ENCODE measurements around the gene PLCB1.

PLCB1 gene

GRCh38 chr20:8621001-8621400, 488.9 kb downstream of the PLCB1 start:
- Histone ChIP-seq H3K4me2 (ENCODE audit: low read length) (no peak overlapping the region), H4K20me1 (ENCODE audit: control insufficient read depth, insufficient read depth, low read depth, low read length) (no peaks in the 10 kb centered on the region), H3K27ac (ENCODE audit: low read depth, low read length) (no peak overlapping the region), H3K9me3 (ENCODE audit: control insufficient read depth, insufficient read depth, low read length) (no peaks in the 10 kb centered on the region), H3K27me3 (ENCODE audit: control insufficient read depth, low read length) (no peaks in the 10 kb centered on the region), H3K79me2 (ENCODE audit: control insufficient read depth, low read length) (no peaks in the 10 kb centered on the region), H3K9me2 (replicated peaks; ENCODE audit: control insufficient read depth, low read length) (no peaks in the 10 kb centered on the region), H3K4me1 (ENCODE audit: control insufficient read depth, low read length) (no peaks in the 10 kb centered on the region), H3F3A (ENCODE audit: control insufficient read depth, insufficient read depth) (no peaks in the 10 kb centered on the region), H3K36me3 (ENCODE audit: control insufficient read depth, low read length) (no peaks in the 10 kb centered on the region), H3K4me3 (ENCODE audit: low read length) (no peak overlapping the region)
- TF ChIP-seq, protein P1, sequence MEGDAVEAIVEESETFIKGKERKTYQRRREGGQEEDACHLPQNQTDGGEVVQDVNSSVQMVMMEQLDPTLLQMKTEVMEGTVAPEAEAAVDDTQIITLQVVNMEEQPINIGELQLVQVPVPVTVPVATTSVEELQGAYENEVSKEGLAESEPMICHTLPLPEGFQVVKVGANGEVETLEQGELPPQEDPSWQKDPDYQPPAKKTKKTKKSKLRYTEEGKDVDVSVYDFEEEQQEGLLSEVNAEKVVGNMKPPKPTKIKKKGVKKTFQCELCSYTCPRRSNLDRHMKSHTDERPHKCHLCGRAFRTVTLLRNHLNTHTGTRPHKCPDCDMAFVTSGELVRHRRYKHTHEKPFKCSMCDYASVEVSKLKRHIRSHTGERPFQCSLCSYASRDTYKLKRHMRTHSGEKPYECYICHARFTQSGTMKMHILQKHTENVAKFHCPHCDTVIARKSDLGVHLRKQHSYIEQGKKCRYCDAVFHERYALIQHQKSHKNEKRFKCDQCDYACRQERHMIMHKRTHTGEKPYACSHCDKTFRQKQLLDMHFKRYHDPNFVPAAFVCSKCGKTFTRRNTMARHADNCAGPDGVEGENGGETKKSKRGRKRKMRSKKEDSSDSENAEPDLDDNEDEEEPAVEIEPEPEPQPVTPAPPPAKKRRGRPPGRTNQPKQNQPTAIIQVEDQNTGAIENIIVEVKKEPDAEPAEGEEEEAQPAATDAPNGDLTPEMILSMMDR (IDR thresholded peaks at IDR 0.05; ENCODE audit: low read depth, low read length, poor library complexity, severe bottlenecking) = no peak
- TF ChIP-seq EZH2phosphoT487 (IDR thresholded peaks at IDR 0.05; ENCODE audit: borderline replicate concordance, low read length) = no peak

DNA sequence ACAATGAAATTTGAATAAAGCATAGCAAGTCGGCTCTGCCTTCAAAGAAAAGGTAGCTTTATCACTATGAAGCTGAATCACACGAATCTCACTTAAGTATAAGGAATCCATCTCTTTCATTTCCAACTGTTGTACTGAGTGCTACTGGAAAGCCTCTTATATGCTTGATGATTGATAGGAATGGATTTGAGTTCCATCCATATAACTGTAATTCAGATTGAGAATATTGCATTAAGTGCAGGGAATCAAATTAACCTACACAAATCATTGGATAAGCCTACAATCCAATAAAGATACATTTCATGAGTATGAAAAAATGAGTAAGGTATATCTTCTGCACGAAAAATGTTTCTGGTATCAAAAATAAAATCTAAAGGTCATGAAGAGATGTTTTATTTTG, 492.0 kb downstream of the PLCB1 start:
- H3F3A ChIP-seq (ENCODE audit: control insufficient read depth, insufficient read depth) = no peaks in the 10 kb centered on the region
- no peak overlapping the region for H3K4me3 ChIP-seq (ENCODE audit: low read length)
- no peaks in the 10 kb centered on the region for H3K9me3 ChIP-seq (ENCODE audit: control insufficient read depth, insufficient read depth, low read length)
- H3K36me3 ChIP-seq (ENCODE audit: control insufficient read depth, low read length) = no peaks in the 10 kb centered on the region
- no peaks in the 10 kb centered on the region for H4K20me1 ChIP-seq (ENCODE audit: control insufficient read depth, insufficient read depth, low read depth, low read length)
- H3K27ac ChIP-seq (ENCODE audit: low read depth, low read length) = no peak overlapping the region
- no peaks in the 10 kb centered on the region for H3K9me2 ChIP-seq (replicated peaks; ENCODE audit: control insufficient read depth, low read length)
- no peaks in the 10 kb centered on the region for H3K4me1 ChIP-seq (ENCODE audit: control insufficient read depth, low read length)
- H3K27me3 ChIP-seq (ENCODE audit: control insufficient read depth, low read length) = no peaks in the 10 kb centered on the region
- no peak overlapping the region for H3K4me2 ChIP-seq (ENCODE audit: low read length)
- TF ChIP-seq, protein P1 (IDR thresholded peaks at IDR 0.05; ENCODE audit: low read depth, low read length, poor library complexity, severe bottlenecking) = no peak
- TF ChIP-seq EZH2phosphoT487 (IDR thresholded peaks at IDR 0.05; ENCODE audit: borderline replicate concordance, low read length) = no peak
- no peaks in the 10 kb centered on the region for H3K79me2 ChIP-seq (ENCODE audit: control insufficient read depth, low read length)

DNA sequence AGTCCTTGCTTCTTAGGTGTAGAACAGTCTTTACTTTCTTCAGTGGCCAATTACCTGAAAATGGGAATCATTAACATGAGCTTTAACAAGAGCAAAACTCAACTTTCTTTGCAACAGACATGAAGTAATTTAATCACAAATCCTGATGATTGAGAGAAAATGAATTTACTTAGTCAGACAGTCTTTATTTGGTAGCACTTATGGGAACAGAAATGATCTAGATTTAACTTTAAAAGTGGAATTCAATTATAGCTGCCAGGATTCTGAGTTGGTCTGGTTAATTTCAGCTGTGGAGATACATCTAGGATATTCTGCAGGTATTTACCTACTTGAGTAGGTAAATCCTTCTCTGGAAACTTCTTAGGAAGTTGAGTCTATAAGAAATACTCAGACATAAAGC, 492.6 kb downstream of the PLCB1 start:
- Histone ChIP-seq H3K27ac (ENCODE audit: low read depth, low read length) (no peak overlapping the region), H3K4me1 (ENCODE audit: control insufficient read depth, low read length) (no peaks in the 10 kb centered on the region), H3K9me3 (ENCODE audit: control insufficient read depth, insufficient read depth, low read length) (no peaks in the 10 kb centered on the region), H3K4me3 (ENCODE audit: low read length) (no peak overlapping the region), H3K9me2 (replicated peaks; ENCODE audit: control insufficient read depth, low read length) (no peaks in the 10 kb centered on the region), H3K4me2 (ENCODE audit: low read length) (no peak overlapping the region), H3K27me3 (ENCODE audit: control insufficient read depth, low read length) (no peaks in the 10 kb centered on the region), H3F3A (ENCODE audit: control insufficient read depth, insufficient read depth) (no peaks in the 10 kb centered on the region), H3K79me2 (ENCODE audit: control insufficient read depth, low read length) (no peaks in the 10 kb centered on the region), H3K36me3 (ENCODE audit: control insufficient read depth, low read length) (no peaks in the 10 kb centered on the region), H4K20me1 (ENCODE audit: control insufficient read depth, insufficient read depth, low read depth, low read length) (no peaks in the 10 kb centered on the region)
- TF ChIP-seq EZH2phosphoT487 (IDR thresholded peaks at IDR 0.05; ENCODE audit: borderline replicate concordance, low read length) = no peak
- TF ChIP-seq, protein P1 (IDR thresholded peaks at IDR 0.05; ENCODE audit: low read depth, low read length, poor library complexity, severe bottlenecking) = no peak
